Upper lobe of left lung (tissue), 4 donors: ENCODE results near the gene RPS5.

ENCODE experiments used
- CTCF ChIP-seq, 6 experiments: fragments of 450-650 bp in 4 of 6; fragments of 200-600 bp in 2 of 6; sonication (generic) in 2 of 6; IDR thresholded peaks; one replicate each; pipeline ENCODE4 v1.5.1; 2016 to 2019; ENCODE audit warnings: antibody characterized with exemption in 6 of 6
- EP300 ChIP-seq, 4 donors: sonication (generic); formaldehyde crosslinking; IDR thresholded peaks; one replicate each; pipeline ENCODE4 v1.5.1; 2017; ENCODE audit warnings: antibody characterized with exemption in 4 of 4, control low read depth in 2 of 4
- POLR2A ChIP-seq, 4 donors: fragments of 450-650 bp; IDR thresholded peaks; one replicate each; pipeline ENCODE4 v1.5.1; 2016 to 2017; ENCODE audit warnings: antibody characterized with exemption in 4 of 4, mild to moderate bottlenecking in 2 of 4
- POLR2AphosphoS5 ChIP-seq, 2 donors: sonication (generic); formaldehyde crosslinking; IDR thresholded peaks; one replicate each; pipeline ENCODE4 v1.5.1; 2017; ENCODE audit warnings: antibody characterized with exemption in 2 of 2

DNA sequence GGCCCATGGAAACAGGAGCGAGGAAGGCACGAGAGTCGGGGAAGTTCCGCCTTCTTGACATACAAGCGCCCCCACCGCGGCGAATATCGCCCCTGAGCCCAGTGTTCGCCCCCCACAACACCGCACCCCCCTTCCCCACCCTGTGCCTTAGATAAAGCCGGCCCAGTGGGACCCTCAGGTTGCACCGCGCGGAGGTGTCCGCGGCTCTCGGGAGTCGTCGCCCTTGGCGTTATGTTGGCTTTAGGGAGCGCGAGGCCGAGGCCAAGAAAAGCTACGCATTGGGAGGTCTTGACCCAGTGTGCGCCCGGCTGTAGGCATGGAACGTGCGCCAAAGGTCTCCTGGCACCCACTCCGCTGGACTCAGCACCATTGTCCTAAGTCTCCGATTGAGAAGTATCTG is 53.5 kb downstream of the RPS5 start:
- TF ChIP-seq CTCF (IDR thresholded peaks at IDR 0.05) (no peak), POLR2AphosphoS5 (IDR thresholded peaks at IDR 0.05) (no peak), POLR2A (IDR thresholded peaks at IDR 0.05) (peak in 1 of 4 donors; percentile 18), EP300 (IDR thresholded peaks at IDR 0.05) (no peak)
